ENCODE data around the gene GET4. TPM values are rescaled to one million over a fixed set of nuclear protein-coding genes. Genes with fewer than 3 reads are reported as not detected.

GET4 gene
- total RNA-seq, 4 donors from 2014 or later: 16.3 to 35.0 (median 17.9) TPM

GRCh38 chr7:881441-882234 lies 5.3 kb downstream of the GET4 start:
- TF ChIP-seq CTCF (IDR thresholded peaks at IDR 0.05; ENCODE audit: low read depth): no peak

- no peak for TF ChIP-seq CTCF (IDR thresholded peaks at IDR 0.05; ENCODE audit: low read depth)
These were observed 6.1 kb downstream of the GET4 start for GRCh38 chr7:882336-883035.

- TF ChIP-seq CTCF (IDR thresholded peaks at IDR 0.05; ENCODE audit: low read depth): no peak
These were observed 7.0 kb downstream of the GET4 start for GRCh38 chr7:883055-884021.

GRCh38 chr7:884191-885003 lies 8.0 kb downstream of the GET4 start:
- TF ChIP-seq CTCF (IDR thresholded peaks at IDR 0.05; ENCODE audit: low read depth): no peak

GRCh38 chr7:885261-885892 lies 9.0 kb downstream of the GET4 start:
- TF ChIP-seq CTCF (IDR thresholded peaks at IDR 0.05; ENCODE audit: low read depth): no peak

GRCh38 chr7:885893-886625 lies 9.7 kb downstream of the GET4 start:
- no peak for TF ChIP-seq CTCF (IDR thresholded peaks at IDR 0.05; ENCODE audit: low read depth)

Data from subcutaneous adipose tissue (tissue), 4 donors.